Right lobe of liver (tissue), 4 donors: ENCODE results near the gene NUDC.

Source experiments
- POLR2A ChIP-seq: fragments of 450-650 bp; IDR thresholded peaks from one replicate; pipeline ENCODE4 v1.6.1; 2017; ENCODE audit warnings: antibody characterized with exemption, mild to moderate bottlenecking
- TF ChIP-seq, protein P1 (sequence below), 4 donors: fragments of 200-600 bp in 3 of 4; fragments of 450-650 bp in 1 of 4; IDR thresholded peaks; one replicate each; pipeline versions ENCODE4 v1.5.1 to v1.8.0; 2016 to 2022; ENCODE audit warnings: antibody characterized with exemption in 4 of 4, mild to moderate bottlenecking in 2 of 4
- donor health status: DM: no; HTN: no; CAD: no.
- donor health status: DM: no; HTN: no; CAD: no.
- donor health status: DM: no; HTN: yes; CAD: no.

DNA sequence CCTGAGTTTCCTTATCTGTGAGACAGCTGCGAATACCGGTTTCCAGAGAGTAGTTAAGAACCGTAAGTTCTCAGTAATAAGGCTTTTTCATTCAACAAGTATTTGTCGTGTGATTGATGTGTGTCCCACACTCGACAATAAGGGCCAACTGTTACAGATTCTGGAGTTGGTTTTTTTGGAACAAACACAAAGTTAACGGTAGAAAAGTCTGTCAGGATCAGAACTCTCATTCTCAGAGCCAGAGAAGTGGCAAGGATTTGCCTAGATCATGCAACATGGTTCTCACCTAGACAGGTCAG, 837 bp downstream of the NUDC start:
- no peak for TF ChIP-seq POLR2A
- TF ChIP-seq, protein P1, sequence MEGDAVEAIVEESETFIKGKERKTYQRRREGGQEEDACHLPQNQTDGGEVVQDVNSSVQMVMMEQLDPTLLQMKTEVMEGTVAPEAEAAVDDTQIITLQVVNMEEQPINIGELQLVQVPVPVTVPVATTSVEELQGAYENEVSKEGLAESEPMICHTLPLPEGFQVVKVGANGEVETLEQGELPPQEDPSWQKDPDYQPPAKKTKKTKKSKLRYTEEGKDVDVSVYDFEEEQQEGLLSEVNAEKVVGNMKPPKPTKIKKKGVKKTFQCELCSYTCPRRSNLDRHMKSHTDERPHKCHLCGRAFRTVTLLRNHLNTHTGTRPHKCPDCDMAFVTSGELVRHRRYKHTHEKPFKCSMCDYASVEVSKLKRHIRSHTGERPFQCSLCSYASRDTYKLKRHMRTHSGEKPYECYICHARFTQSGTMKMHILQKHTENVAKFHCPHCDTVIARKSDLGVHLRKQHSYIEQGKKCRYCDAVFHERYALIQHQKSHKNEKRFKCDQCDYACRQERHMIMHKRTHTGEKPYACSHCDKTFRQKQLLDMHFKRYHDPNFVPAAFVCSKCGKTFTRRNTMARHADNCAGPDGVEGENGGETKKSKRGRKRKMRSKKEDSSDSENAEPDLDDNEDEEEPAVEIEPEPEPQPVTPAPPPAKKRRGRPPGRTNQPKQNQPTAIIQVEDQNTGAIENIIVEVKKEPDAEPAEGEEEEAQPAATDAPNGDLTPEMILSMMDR (IDR thresholded peaks at IDR 0.05) = no peak
